ENCODE results near the gene GRXCR2. TPM values are rescaled to one million over a fixed set of nuclear protein-coding genes. Genes with fewer than 3 reads are reported as not detected.
"Not testable (repeated sequence)": the region's sequence is repeated elsewhere in the genome, so short reads cannot be mapped to it uniquely, and the experiment has no call there.

The GRXCR2 gene
- total and polyA plus RNA-seq, 2 experiments from 2014 or later, result not detected

- Histone ChIP-seq H3K27me3 (replicated peaks; ENCODE audit: insufficient read depth) (no peaks in the 10 kb centered on the region), H3K36me3 (ENCODE audit: low read depth) (no peaks in the 10 kb centered on the region), H3F3A (ENCODE audit: insufficient read depth) (no peaks in the 10 kb centered on the region), H4K20me1 (ENCODE audit: insufficient read depth) (no peaks in the 10 kb centered on the region), H3K9me2 (ENCODE audit: insufficient read depth) (no peaks in the 10 kb centered on the region), H2AFZ (no peak overlapping the region), H3K79me2 (ENCODE audit: insufficient read depth) (no peaks in the 10 kb centered on the region), H3K4me1 (ENCODE audit: insufficient read depth) (no peaks in the 10 kb centered on the region), H3K4me2 (ENCODE audit: unreplicated experiment) (no peak overlapping the region), H3K27ac (no peak overlapping the region), H3K4me3 (no peak overlapping the region), H3K9ac (no peak overlapping the region), H3K9me3 (ENCODE audit: low read depth) (no peaks in the 10 kb centered on the region)
- TF ChIP-seq EZH2 (IDR thresholded peaks at IDR 0.05; ENCODE audit: insufficient read depth, poor library complexity, severe bottlenecking) (no peak), EZH2phosphoT487 (IDR thresholded peaks at IDR 0.05; ENCODE audit: insufficient read depth, low read depth) (no peak)
- in situ Hi-C loops (cut with MboI), result no loop called here
- no peak for DNase-seq
- 52 to 53% methylated on average over 6 of the region's 6 CpGs for WGBS, 2 experiments (ENCODE audit: low coverage in 1 of 2, low lambda C conversion rate in 2 of 2, missing lambda C conversion rate in 2 of 2)
Observed at GRCh38 chr5:145838276-145838675, 34.5 kb downstream of the GRXCR2 start.

GRCh38 chr5:145836241-145836640 lies 36.6 kb downstream of the GRXCR2 start:
- H4K20me1 ChIP-seq (ENCODE audit: insufficient read depth); H3K4me2 ChIP-seq (ENCODE audit: unreplicated experiment); H3K4me1 ChIP-seq (ENCODE audit: insufficient read depth); H2AFZ ChIP-seq; H3K27me3 ChIP-seq (replicated peaks; ENCODE audit: insufficient read depth); H3F3A ChIP-seq (ENCODE audit: insufficient read depth); H3K36me3 ChIP-seq (ENCODE audit: low read depth); H3K27ac ChIP-seq; in situ Hi-C loops (cut with MboI); H3K9ac ChIP-seq; H3K4me3 ChIP-seq; H3K9me2 ChIP-seq (ENCODE audit: insufficient read depth); DNase-seq; H3K79me2 ChIP-seq (ENCODE audit: insufficient read depth); H3K9me3 ChIP-seq (ENCODE audit: low read depth): not testable (repeated sequence)
- 97% methylated on average over 13 of the region's 13 CpGs for WGBS, 2 experiments (ENCODE audit: low coverage in 1 of 2, low lambda C conversion rate in 2 of 2, missing lambda C conversion rate in 2 of 2)

- Histone ChIP-seq H3K9me3 (ENCODE audit: low read depth) (no peaks in the 10 kb centered on the region), H3K79me2 (ENCODE audit: insufficient read depth) (no peaks in the 10 kb centered on the region), H3K9ac (peak overlapping the region; percentile 82), H3F3A (ENCODE audit: insufficient read depth) (no peaks in the 10 kb centered on the region), H3K36me3 (ENCODE audit: low read depth) (no peaks in the 10 kb centered on the region), H3K4me2 (ENCODE audit: unreplicated experiment) (peak overlapping the region; percentile 80), H3K4me1 (ENCODE audit: insufficient read depth) (no peaks in the 10 kb centered on the region; the same call in 1 of the 2 replicates), H3K27ac (no peak overlapping the region), H3K4me3 (peak overlapping the region; percentile 82), H2AFZ (peak overlapping the region; percentile 94), H3K27me3 (replicated peaks; ENCODE audit: insufficient read depth) (no peaks in the 10 kb centered on the region), H3K9me2 (ENCODE audit: insufficient read depth) (no peaks in the 10 kb centered on the region), H4K20me1 (ENCODE audit: insufficient read depth) (no peaks in the 10 kb centered on the region)
- 75 to 82% methylated on average over 18 of the region's 18 CpGs for WGBS, 2 experiments (ENCODE audit: low coverage in 1 of 2, low lambda C conversion rate in 2 of 2, missing lambda C conversion rate in 2 of 2)
- in situ Hi-C loops (cut with MboI), result no loop called here
- DNase-seq, result no peak
- TF ChIP-seq EZH2phosphoT487 (IDR thresholded peaks at IDR 0.05; ENCODE audit: insufficient read depth, low read depth) (no peak), EZH2 (IDR thresholded peaks at IDR 0.05; ENCODE audit: insufficient read depth, poor library complexity, severe bottlenecking) (no peak)
Observed at GRCh38 chr5:145835848-145836239, 37.0 kb downstream of the GRXCR2 start.

- DNase-seq, result peak; percentile 95
- Histone ChIP-seq H2AFZ (peak within 1 kb of the TSS; percentile 94), H3K9ac (peak within 1 kb of the TSS; percentile 82), H3K79me2 (ENCODE audit: insufficient read depth) (no peaks in the 10 kb centered on the region), H4K20me1 (ENCODE audit: insufficient read depth) (no peaks in the 10 kb centered on the region; the same call in 1 of the 2 replicates), H3K27me3 (replicated peaks; ENCODE audit: insufficient read depth) (no peaks in the 10 kb centered on the region), H3K27ac (peak within 1 kb of the TSS; percentile 32), H3K4me2 (ENCODE audit: unreplicated experiment) (peak within 1 kb of the TSS; percentile 80), H3K9me2 (ENCODE audit: insufficient read depth) (no peaks in the 10 kb centered on the region), H3K4me3 (peak within 1 kb of the TSS; percentile 82), H3K36me3 (ENCODE audit: low read depth) (no peaks in the 10 kb centered on the region), H3F3A (ENCODE audit: insufficient read depth) (peaks cover 6% of the 10 kb centered on the region), H3K9me3 (ENCODE audit: low read depth) (no peaks in the 10 kb centered on the region), H3K4me1 (ENCODE audit: insufficient read depth) (peaks cover 5% of the 10 kb centered on the region; the same call in 1 of the 2 replicates)
- in situ Hi-C loops (cut with MboI), result no loop called here
- WGBS, 2 experiments (ENCODE audit: low coverage in 1 of 2, low lambda C conversion rate in 2 of 2, missing lambda C conversion rate in 2 of 2), result 1% methylated on average over 65 to 71 of the region's 71 CpGs
- TF ChIP-seq EZH2 (IDR thresholded peaks at IDR 0.05; ENCODE audit: insufficient read depth, poor library complexity, severe bottlenecking) (no peak), EZH2phosphoT487 (IDR thresholded peaks at IDR 0.05; ENCODE audit: insufficient read depth, low read depth) (no peak)
Observed at GRCh38 chr5:145834917-145835847, 37.6 kb downstream of the GRXCR2 start, which contains the start of gene PRELID2. PRELID2 (minus strand) TSS chr5:145835342; CDS start chr5:145835251, 91 bp downstream.
